Gastrocnemius medialis (tissue), 4 donors: ENCODE data around the gene SLC36A2. TPM values are rescaled to one million over a fixed set of nuclear protein-coding genes. Genes with fewer than 3 reads are reported as not detected.

Experiments used
- ATAC-seq, 2 donors: fragments of 150-250 bp; one replicate each; pipeline ENCODE4 v1.9.1; 2016
- DNase-seq, 2 donors: peaks; one replicate each; pipeline ENCODE4 v3.0.0-alpha.2; 2019
- H3K27ac ChIP-seq, 4 donors: fragments of 200-600 bp; sonication (generic); 1 replicate in 1 of 4; 2 replicates in 3 of 4; pipeline ENCODE4 v1.5.1; 2016 to 2018; ENCODE audit warnings: mild to moderate bottlenecking in 2 of 4, moderate library complexity in 1 of 4
- H3K27me3 ChIP-seq, 3 donors: fragments of 200-600 bp; sonication (generic) in 2 of 3; 1 replicate in 1 of 3; 2 replicates in 2 of 3; pipeline versions ENCODE4 v1.5.1 to v1.6.0; 2016 to 2019; ENCODE audit warnings: mild to moderate bottlenecking in 1 of 3, moderate library complexity in 1 of 3
- H3K36me3 ChIP-seq, 2 donors: fragments of 200-600 bp; sonication (generic) in 1 of 2; one replicate each; pipeline ENCODE4 v1.5.1; 2017 to 2018
- H3K4me1 ChIP-seq, 2 donors: fragments of 200-600 bp; sonication (generic) in 1 of 2; one replicate each; pipeline ENCODE4 v1.5.1; 2016 to 2017; ENCODE audit warnings: mild to moderate bottlenecking in 2 of 2
- H3K4me3 ChIP-seq, 4 donors: fragments of 200-600 bp; sonication (generic) in 3 of 4; 1 replicate in 1 of 4; 2 replicates in 3 of 4; pipeline ENCODE4 v1.5.1; 2016 to 2019; ENCODE audit warnings: mild to moderate bottlenecking in 2 of 4
- H3K9me3 ChIP-seq, 3 donors: fragments of 200-600 bp; sonication (generic) in 2 of 3; 1 replicate in 1 of 3; 2 replicates in 2 of 3; pipeline ENCODE4 v1.5.1; 2016 to 2019
- CTCF ChIP-seq, 5 experiments: fragments of 450-650 bp in 3 of 5; fragments of 200-600 bp in 2 of 5; sonication (generic) in 2 of 5; IDR thresholded peaks in 4 of 5; conservative IDR thresholded peaks in 1 of 5; 1 replicate in 4 of 5; 2 replicates in 1 of 5; pipeline ENCODE4 v1.5.1; 2016 to 2019; ENCODE audit warnings: antibody characterized with exemption in 5 of 5, mild to moderate bottlenecking in 3 of 5, moderate library complexity in 3 of 5
- POLR2A ChIP-seq, 2 donors: fragments of 450-650 bp; IDR thresholded peaks; one replicate each; pipeline ENCODE4 v1.6.1; 2017; ENCODE audit warnings: antibody characterized with exemption in 2 of 2, mild to moderate bottlenecking in 2 of 2, moderate library complexity in 2 of 2
- in situ Hi-C, 4 donors: fragments of 200-750 bp; cut with MboI; loops; one replicate each; pipeline versions ENCODE4 v1.15.0 to v1.8.0; 2017; ENCODE audit warnings: low sequenced_read_pairs in 4 of 4
- intact Hi-C: fragments of 100-400 bp; cut with DNase I; formaldehyde crosslinking; loops from one replicate; pipeline ENCODE4 v1.15.1; 2023; ENCODE audit warnings: low total_unique reads
- total RNA-seq, 4 donors: library from RNA; depleted of rRNA; stranded (reverse); fragments of >200 nt; gene quantifications; one replicate each; pipeline versions ENCODE4 v1.1.0 to v1.2.3, GENCODE V29; 2016

Gene SLC36A2
- total RNA-seq, 4 donors from 2014 or later = 8.8 to 22.9 (median 16.4) TPM

DNA sequence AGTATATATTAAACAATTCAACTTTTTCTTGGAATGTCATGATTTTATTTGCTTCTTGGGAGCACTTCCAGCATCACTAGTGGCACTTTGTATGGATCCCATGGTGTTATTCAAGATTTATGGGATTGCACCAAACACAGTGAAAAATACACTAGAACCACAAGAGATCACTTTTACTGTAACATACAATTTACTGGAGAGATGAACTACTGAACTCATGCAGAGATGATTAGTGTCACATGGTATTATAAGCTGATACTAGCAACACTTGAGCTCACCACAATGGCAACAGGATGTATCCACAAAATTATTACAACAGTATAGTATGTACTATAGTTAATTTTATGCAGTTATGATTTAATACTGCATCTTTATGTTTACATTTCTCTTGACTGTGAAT lies 16.3 kb upstream of the SLC36A2 start:
- intact Hi-C loops (no loop called here), in situ Hi-C loops (no loop called here)
- Histone ChIP-seq H3K36me3 (no peaks in the 10 kb centered on the region), H3K9me3 (no peaks in the 10 kb centered on the region), H3K4me3 (no peak overlapping the region), H3K27ac (no peak overlapping the region), H3K27me3 (no peaks in the 10 kb centered on the region), H3K4me1 (no peaks in the 10 kb centered on the region)
- no peak for ATAC-seq
- no peak for TF ChIP-seq POLR2A (IDR thresholded peaks at IDR 0.05)
- no peak for TF ChIP-seq CTCF (IDR thresholded peaks at IDR 0.05 in 4 of 5, conservative IDR thresholded peaks at IDR 0.05 in 1 of 5)
- no peak for DNase-seq

DNA sequence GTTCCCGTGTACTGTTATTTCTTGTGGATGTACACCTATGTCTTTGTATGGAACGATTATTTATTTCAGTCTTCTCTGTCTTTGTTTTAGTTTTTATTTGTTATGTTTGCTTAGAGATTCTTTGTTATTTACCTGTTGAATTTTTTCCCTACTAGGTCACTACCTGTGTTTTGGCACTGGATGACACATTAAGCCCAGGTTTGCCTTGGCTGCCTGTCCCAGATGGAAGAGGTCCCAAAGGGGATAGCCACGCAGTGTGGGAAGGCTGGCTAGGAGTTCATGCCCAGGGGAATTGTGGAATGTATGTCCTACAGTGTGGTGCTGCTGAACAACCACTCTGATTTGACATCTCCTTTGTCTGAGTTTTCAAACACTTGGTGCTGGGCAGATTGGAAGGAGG lies 15.6 kb upstream of the SLC36A2 start:
- intact Hi-C loops (no loop called here), in situ Hi-C loops (no loop called here)
- H3K4me3 ChIP-seq = no peak overlapping the region
- H3K27ac ChIP-seq = no peak overlapping the region
- no peak for TF ChIP-seq CTCF (IDR thresholded peaks at IDR 0.05 in 4 of 5, conservative IDR thresholded peaks at IDR 0.05 in 1 of 5)
- no peak for TF ChIP-seq POLR2A (IDR thresholded peaks at IDR 0.05)
- no peaks in the 10 kb centered on the region for H3K27me3 ChIP-seq
- no peak for ATAC-seq
- DNase-seq = no peak
- H3K4me1 ChIP-seq = no peaks in the 10 kb centered on the region
- no peaks in the 10 kb centered on the region for H3K36me3 ChIP-seq
- no peaks in the 10 kb centered on the region for H3K9me3 ChIP-seq

GRCh38 chr5:151359391-151359790 lies 12.0 kb upstream of the SLC36A2 start:
- no peak for ATAC-seq
- H3K36me3 ChIP-seq = no peaks in the 10 kb centered on the region
- intact Hi-C loops (no loop called here), in situ Hi-C loops (no loop called here)
- TF ChIP-seq CTCF (IDR thresholded peaks at IDR 0.05 in 4 of 5, conservative IDR thresholded peaks at IDR 0.05 in 1 of 5) (no peak), POLR2A (IDR thresholded peaks at IDR 0.05) (no peak)
- H3K4me3 ChIP-seq = no peak overlapping the region
- no peaks in the 10 kb centered on the region for H3K9me3 ChIP-seq
- peaks cover 0 to 5% of the 10 kb centered on the region in 2 donors for H3K4me1 ChIP-seq
- no peak for DNase-seq
- no peaks in the 10 kb centered on the region for H3K27me3 ChIP-seq
- H3K27ac ChIP-seq = no peak overlapping the region

DNA sequence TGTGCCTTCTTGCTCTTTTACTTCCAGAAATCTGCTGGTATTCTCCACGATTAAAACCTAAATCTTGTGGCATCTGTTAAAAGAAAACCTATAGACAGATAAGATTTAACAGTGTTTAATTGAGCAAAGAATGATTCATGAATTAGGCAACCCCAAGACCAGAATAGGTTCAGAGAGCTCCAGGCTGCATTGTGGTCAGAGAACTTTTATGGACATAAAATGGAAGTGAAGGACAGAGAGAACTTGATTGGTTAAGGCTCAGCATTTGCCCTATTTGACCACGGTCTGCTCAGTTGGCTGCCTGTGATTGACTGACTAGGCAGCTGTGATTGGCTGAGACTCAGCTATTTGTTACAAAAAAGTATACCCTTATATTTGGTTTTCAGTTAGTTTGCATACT lies 10.4 kb upstream of the SLC36A2 start:
- TF ChIP-seq CTCF (IDR thresholded peaks at IDR 0.05 in 4 of 5, conservative IDR thresholded peaks at IDR 0.05 in 1 of 5) = no peak
- no peak for DNase-seq
- peak; percentile 36 to 72 for ATAC-seq
- Histone ChIP-seq H3K36me3 (no peaks in the 10 kb centered on the region), H3K9me3 (no peaks in the 10 kb centered on the region), H3K4me3 (no peak overlapping the region), H3K4me1 (peaks cover 0 to 5% of the 10 kb centered on the region in 2 donors), H3K27me3 (no peaks in the 10 kb centered on the region), H3K27ac (no peak overlapping the region)
- in situ Hi-C loops = no loop called here
- intact Hi-C loops = no loop called here

GRCh38 chr5:151357097-151357496 lies 9.7 kb upstream of the SLC36A2 start:
- no peak overlapping the region for H3K4me3 ChIP-seq
- no peak for TF ChIP-seq CTCF (IDR thresholded peaks at IDR 0.05 in 4 of 5, conservative IDR thresholded peaks at IDR 0.05 in 1 of 5)
- intact Hi-C loops (no loop called here), in situ Hi-C loops (no loop called here)
- H3K9me3 ChIP-seq = no peaks in the 10 kb centered on the region
- ATAC-seq (no peak), DNase-seq (no peak)
- H3K27ac ChIP-seq = no peak overlapping the region
- H3K4me1 ChIP-seq = peaks cover 0 to 5% of the 10 kb centered on the region in 2 donors
- H3K27me3 ChIP-seq = no peaks in the 10 kb centered on the region
- no peaks in the 10 kb centered on the region for H3K36me3 ChIP-seq
